ENCODE measurements around the gene PPP1R37. TPM values are rescaled to one million over a fixed set of nuclear protein-coding genes. Genes with fewer than 3 reads are reported as not detected.

PPP1R37 gene
- total and polyA plus RNA-seq, 2 donors (not counting 3 experiments of a cell fraction or from before 2014, with no cell fraction given): 16.2 to 27.1 TPM

DNA sequence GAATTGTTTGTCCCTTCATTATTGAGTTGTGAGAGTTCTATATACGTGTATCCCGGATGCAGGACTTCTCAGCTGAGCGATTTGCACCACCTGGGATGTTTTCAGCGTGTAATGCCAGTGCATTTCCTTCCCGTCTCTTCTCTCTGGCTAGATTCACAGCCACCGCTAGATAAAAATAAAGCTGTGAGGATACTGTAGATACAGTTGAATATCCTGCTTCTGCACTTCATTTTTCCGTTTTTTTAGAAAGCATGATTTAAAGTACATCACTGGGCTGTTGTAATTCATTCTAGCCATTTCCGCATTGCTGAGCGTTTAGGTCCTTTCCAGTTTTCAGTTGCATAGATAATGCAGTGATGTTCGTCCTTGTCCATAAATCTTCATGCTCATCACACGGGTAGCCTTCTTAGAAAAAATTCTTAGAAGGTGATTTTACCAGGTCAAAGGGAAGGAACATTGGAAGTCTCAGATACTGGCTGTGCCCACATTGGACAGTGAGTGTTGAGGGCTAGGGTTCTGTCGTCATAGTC lies 14.7 kb downstream of the PPP1R37 start:
- Histone ChIP-seq H3K9me3 (replicated peaks; ENCODE audit: control insufficient read depth, insufficient read depth, low read length) (no peaks in the 10 kb centered on the region), H4K20me1 (replicated peaks; ENCODE audit: control insufficient read depth, extremely low read depth, insufficient read depth, low read length) (no peaks in the 10 kb centered on the region), H3K9ac (replicated peaks; ENCODE audit: extremely low read depth, insufficient read depth, low read length) (no peak overlapping the region), H2AFZ (ENCODE audit: low read depth, low read length) (no peak overlapping the region), H3K27ac (ENCODE audit: insufficient read depth, low read depth, low read length) (no peak overlapping the region), H3K79me2 (ENCODE audit: control insufficient read depth, insufficient read depth, low read length) (peaks cover 65% of the 10 kb centered on the region), H3K4me2 (ENCODE audit: insufficient read depth, low read length) (no peak overlapping the region), H3K4me3 (replicated peaks in 1 of 3; ENCODE audit: insufficient read depth in 1 of 3, low read depth in 1 of 3, low read length in 3 of 3) (no peak overlapping the region), H3K9me1 (replicated peaks; ENCODE audit: control insufficient read depth, extremely low read depth, insufficient read depth, low read length) (no peaks in the 10 kb centered on the region), H3K27me3 (ENCODE audit: control insufficient read depth in 2 of 2, insufficient read depth in 2 of 2, low read length in 2 of 2) (no peaks in the 10 kb centered on the region), H3K36me3 (ENCODE audit: control insufficient read depth in 2 of 2, extremely low read depth in 1 of 2, insufficient read depth in 2 of 2, low read length in 2 of 2) (no peaks in the 10 kb centered on the region), H3K4me1 (ENCODE audit: control insufficient read depth, extremely low read depth, insufficient read depth, low read length) (no peaks in the 10 kb centered on the region)
- TF ChIP-seq GATA2 (IDR thresholded peaks at IDR 0.05; ENCODE audit: insufficient read depth, insufficient read length, low read depth, low read length): no peak
- TF ChIP-seq FOS (IDR thresholded peaks at IDR 0.05; ENCODE audit: borderline replicate concordance, insufficient read depth, low read length): no peak
- TF ChIP-seq MYC (IDR thresholded peaks at IDR 0.05; ENCODE audit: low read depth, low read length): no peak
- TF ChIP-seq, protein P1, sequence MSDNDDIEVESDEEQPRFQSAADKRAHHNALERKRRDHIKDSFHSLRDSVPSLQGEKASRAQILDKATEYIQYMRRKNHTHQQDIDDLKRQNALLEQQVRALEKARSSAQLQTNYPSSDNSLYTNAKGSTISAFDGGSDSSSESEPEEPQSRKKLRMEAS (IDR thresholded peaks at IDR 0.05; ENCODE audit: insufficient read depth, insufficient read length): no peak
- no peak for TF ChIP-seq EZH2 (IDR thresholded peaks at IDR 0.05; ENCODE audit: borderline replicate concordance, low read depth, low read length, severe bottlenecking)
- TF ChIP-seq JUN (IDR thresholded peaks at IDR 0.05; ENCODE audit: borderline replicate concordance, insufficient read depth, insufficient read length, low read depth): no peak
- TF ChIP-seq POLR2AphosphoS5 (IDR thresholded peaks at IDR 0.05; ENCODE audit: insufficient read depth, low read depth, low read length): no peak
- no peak for TF ChIP-seq POLR2A (IDR thresholded peaks at IDR 0.05; ENCODE audit: low read depth, low read length)
- TF ChIP-seq, protein P2, sequence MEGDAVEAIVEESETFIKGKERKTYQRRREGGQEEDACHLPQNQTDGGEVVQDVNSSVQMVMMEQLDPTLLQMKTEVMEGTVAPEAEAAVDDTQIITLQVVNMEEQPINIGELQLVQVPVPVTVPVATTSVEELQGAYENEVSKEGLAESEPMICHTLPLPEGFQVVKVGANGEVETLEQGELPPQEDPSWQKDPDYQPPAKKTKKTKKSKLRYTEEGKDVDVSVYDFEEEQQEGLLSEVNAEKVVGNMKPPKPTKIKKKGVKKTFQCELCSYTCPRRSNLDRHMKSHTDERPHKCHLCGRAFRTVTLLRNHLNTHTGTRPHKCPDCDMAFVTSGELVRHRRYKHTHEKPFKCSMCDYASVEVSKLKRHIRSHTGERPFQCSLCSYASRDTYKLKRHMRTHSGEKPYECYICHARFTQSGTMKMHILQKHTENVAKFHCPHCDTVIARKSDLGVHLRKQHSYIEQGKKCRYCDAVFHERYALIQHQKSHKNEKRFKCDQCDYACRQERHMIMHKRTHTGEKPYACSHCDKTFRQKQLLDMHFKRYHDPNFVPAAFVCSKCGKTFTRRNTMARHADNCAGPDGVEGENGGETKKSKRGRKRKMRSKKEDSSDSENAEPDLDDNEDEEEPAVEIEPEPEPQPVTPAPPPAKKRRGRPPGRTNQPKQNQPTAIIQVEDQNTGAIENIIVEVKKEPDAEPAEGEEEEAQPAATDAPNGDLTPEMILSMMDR (IDR thresholded peaks at IDR 0.05; ENCODE audit: extremely low read depth in 1 of 2, insufficient read depth in 1 of 2, low read depth in 1 of 2, low read length in 2 of 2): no peak
- ChIA-PET POLR2A (no interaction called here), CTCF (interaction anchor here (0.6 kb wide), 1 partner anchor 189 kb away, joined by 4 read pairs; no protein-coding TSS in a partner anchor)
- DNase-seq (ENCODE audit: low read depth, low spot score) (no peak), FAIRE-seq (no peak)
- dilution Hi-C loops (cut with MboI; ENCODE audit: extremely low pct_ligation_motif_present, low sequenced_read_pairs) (no loop called here), intact Hi-C loops (cut with micrococcal nuclease) (no loop called here)
- BruUV-seq (replicated peaks): no TSS peak

Measured in endothelial cell of umbilical vein (primary cell).